Uterus (tissue), 2 donors: ENCODE measurements around the gene SLC34A3.

Experiments
- CTCF ChIP-seq, 4 experiments: fragments of 200-600 bp in 2 of 4; fragments of 450-650 bp in 2 of 4; sonication (generic) in 2 of 4; IDR thresholded peaks; one replicate each; pipeline ENCODE4 v1.5.1; 2016 to 2019; ENCODE audit warnings: antibody characterized with exemption in 4 of 4, mild to moderate bottlenecking in 2 of 4, moderate library complexity in 1 of 4
- POLR2A ChIP-seq, 2 donors: fragments of 450-650 bp; IDR thresholded peaks; one replicate each; pipeline ENCODE4 v1.6.1; 2016; ENCODE audit warnings: antibody characterized with exemption in 2 of 2, mild to moderate bottlenecking in 1 of 2, moderate library complexity in 1 of 2

- TF ChIP-seq CTCF (IDR thresholded peaks at IDR 0.05) (no peak), POLR2A (IDR thresholded peaks at IDR 0.05) (no peak)
These were observed 3.5 kb downstream of the SLC34A3 start for GRCh38 chr9:137234055-137234697.
